Mucosa of descending colon (tissue), 3 donors: ENCODE results near the gene CDA. TPM values are rescaled to one million over a fixed set of nuclear protein-coding genes. Genes with fewer than 3 reads are reported as not detected.

Experiments used
- ATAC-seq: fragments of 200-7000 bp; cut with Tn5 transposase; one replicate; pipeline ENCODE4 v1.9.1; 2020; ENCODE audit warnings: mild to moderate bottlenecking, moderate library complexity
- DNase-seq, 3 donors: peaks; one replicate each; pipeline ENCODE4 v3.0.0-alpha.2; 2020
- H3K36me3 ChIP-seq: fragments of 200-600 bp; one replicate; pipeline ENCODE4 v1.8.0; 2021; ENCODE audit warnings: low read depth, mild to moderate bottlenecking
- H3K4me1 ChIP-seq: fragments of 200-600 bp; one replicate; pipeline ENCODE4 v1.8.0; 2021; ENCODE audit warnings: low read depth, mild to moderate bottlenecking
- H3K4me3 ChIP-seq: fragments of 200-600 bp; one replicate; pipeline ENCODE4 v1.8.0; 2021; ENCODE audit warnings: mild to moderate bottlenecking
- H3K9me3 ChIP-seq: fragments of 200-600 bp; one replicate; pipeline ENCODE4 v1.8.0; 2021; ENCODE audit warnings: mild to moderate bottlenecking
- CTCF ChIP-seq: fragments of 200-600 bp; IDR thresholded peaks from one replicate; pipeline ENCODE4 v1.8.0; 2022; ENCODE audit warnings: antibody characterized with exemption, mild to moderate bottlenecking
- intact Hi-C, 2 donors: fragments of 100-400 bp; cut with DNase I in 1 of 2; cut with micrococcal nuclease in 1 of 2; formaldehyde crosslinking; loops; one replicate each; pipeline versions ENCODE4 v1.11.0 to v1.11.1; 2022; cut with DNase I, micrococcal nuclease
- long read RNA-seq, 2 donors: library from polyadenylated mRNA; unstranded; transcript quantifications; one replicate each; pipeline ENCODE4 v2.0.0, GENCODE V29; 2019 to 2021
- total RNA-seq, 3 donors: library from RNA; stranded (reverse); fragmentation: NEBNext Ultra II Directional in 2 of 3; extraction: Animal tissue kit (Norgen Biotek cat#: 25700) in 2 of 3; gene quantifications; one replicate each; pipeline versions ENCODE4 v1.2.1 to v1.2.4, GENCODE V29; 2021 to 2023
- donor health status: DM: no; HTN: no; CAD: no; lungs with moderate emphysema.
- donor health status: DM: no; HTN: no; CAD: no.
- donor health status: DM: no; HTN: yes; CAD: no.

The CDA gene
- total RNA-seq = 10 to 100 TPM; 33.9 to 63.8 (median 60.9) TPM
- long read RNA-seq, donor 1, transcript CDA-201 (4 exons, 963 nt) = major isoform, 42 of 44 reads
- long read RNA-seq, donor 1, partial matches to known transcripts = 0 of 44 reads
- long read RNA-seq, donor 1, other reads (novel, unspliced or antisense) = 1 of 44 reads
- long read RNA-seq, donor 2, transcript CDA-201 (4 exons, 963 nt) = major isoform, 77 of 97 reads
- long read RNA-seq, donor 2, transcript CDA-202 (3 exons, 762 nt) = minor isoform, 8 of 97 reads
- long read RNA-seq, donor 2, partial matches to known transcripts = 2 of 97 reads
- long read RNA-seq, donor 2, other reads (novel, unspliced or antisense) = 10 of 97 reads

GRCh38 chr1:20588634-20589225 is at the start of gene CDA:
Gene CDA, plus strand, starts transcription at chr1:20589097. Its CDS starts 33 bp downstream, at chr1:20589130.
- peak; percentile 67 to 82 (median 77) for DNase-seq
- intact Hi-C loops = no loop called here
- no peak for TF ChIP-seq CTCF

GRCh38 chr1:20540281-20540680 is 48.6 kb upstream of the CDA start:
- no peak for TF ChIP-seq CTCF
- DNase-seq (no peak), ATAC-seq (no peak)
- no peak overlapping the region for H3K4me3 ChIP-seq
- H3K9me3 ChIP-seq = no peaks in the 10 kb centered on the region
- no peaks in the 10 kb centered on the region for H3K4me1 ChIP-seq
- no peaks in the 10 kb centered on the region for H3K36me3 ChIP-seq
- intact Hi-C loops = no loop called here

More at GRCh38 chr1:20588634-20589225, at the start of gene CDA:
- Histone ChIP-seq H3K36me3 (no peaks in the 10 kb centered on the region), H3K4me3 (peak within 1 kb of the TSS; percentile 24), H3K4me1 (peaks cover 15% of the 10 kb centered on the region), H3K9me3 (no peaks in the 10 kb centered on the region)
- ATAC-seq = peak; percentile 88

GRCh38 chr1:20546637-20547036 is 42.3 kb upstream of the CDA start:
- H3K9me3 ChIP-seq = no peaks in the 10 kb centered on the region
- intact Hi-C loops = no loop called here
- no peak for TF ChIP-seq CTCF
- no peak overlapping the region for H3K4me3 ChIP-seq
- no peaks in the 10 kb centered on the region for H3K36me3 ChIP-seq
- ATAC-seq = no peak
- H3K4me1 ChIP-seq = no peaks in the 10 kb centered on the region
- DNase-seq = no peak

GRCh38 chr1:20551161-20551560 is 37.7 kb upstream of the CDA start:
- intact Hi-C loops = no loop called here
- TF ChIP-seq CTCF = no peak
- H3K36me3 ChIP-seq = no peaks in the 10 kb centered on the region
- peaks cover 15% of the 10 kb centered on the region for H3K4me1 ChIP-seq
- no peak for ATAC-seq
- no peak for DNase-seq
- H3K9me3 ChIP-seq = no peaks in the 10 kb centered on the region
- H3K4me3 ChIP-seq = no peak overlapping the region

DNA sequence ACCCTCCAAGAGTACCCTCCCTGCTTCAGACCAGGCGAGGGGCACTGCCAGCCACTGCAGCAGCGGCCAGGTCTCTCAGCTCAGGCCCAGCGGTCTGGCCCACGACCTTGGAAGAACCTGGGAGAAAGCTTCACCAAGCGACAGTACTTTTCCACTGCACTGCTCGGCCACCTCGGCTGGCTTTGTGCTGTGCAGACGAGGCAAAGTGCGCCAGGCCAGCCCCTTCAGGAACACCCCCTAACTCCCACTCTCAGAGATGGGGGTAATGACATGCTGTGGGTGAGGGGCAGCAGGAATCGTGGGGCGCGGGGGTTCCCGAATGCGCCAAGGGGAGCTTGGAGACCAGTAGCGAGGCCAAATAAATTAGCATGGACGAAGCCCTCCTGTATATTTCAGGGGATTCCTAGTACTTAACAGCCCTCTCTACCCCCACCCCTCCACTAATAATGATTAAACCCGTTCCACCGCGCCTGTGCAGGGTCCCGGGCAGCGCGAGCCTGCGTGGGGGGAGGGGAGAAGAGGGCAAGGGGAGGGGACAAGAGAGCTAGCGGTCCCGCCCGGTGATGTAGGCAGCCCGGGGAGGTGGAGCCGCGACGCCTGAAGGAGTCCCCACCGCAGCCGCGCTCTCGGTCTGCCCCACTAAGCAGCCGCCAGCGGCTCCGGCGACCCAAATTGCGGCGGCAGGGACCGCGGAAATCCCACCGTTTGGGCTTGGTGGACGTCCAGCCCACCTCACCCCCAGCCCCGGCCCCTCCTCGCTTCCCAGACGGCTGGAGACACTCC is 36.8 kb upstream of the CDA start, which contains the start of gene FAM43B:
Gene FAM43B (plus strand): TSS at position 629 of the 783 bp plus-strand sequence. CDS start 401 bp downstream, outside the sequence.
- Histone ChIP-seq H3K36me3 (no peaks in the 10 kb centered on the region), H3K4me3 (no peak within 1 kb of the TSS), H3K4me1 (peaks cover 15% of the 10 kb centered on the region), H3K9me3 (no peaks in the 10 kb centered on the region)
- TF ChIP-seq CTCF = no peak
- peak; percentile 40 for ATAC-seq
- intact Hi-C loops = no loop called here
- DNase-seq = peak; percentile 21 to 59 (median 34)
